T-helper 2 cell treated with Interferon-gamma antibody and Interleukin-4, amounts not matched to agents 5 μg/mL and 100 μg/mL, for 36 hours (primary cell): ENCODE data around the gene PIK3R1.

Source experiments
- DNase-seq: peaks from one replicate; pipeline ENCODE4 v3.0.0; 2021; ENCODE audit warnings: low spot score
- H3K27ac Mint-ChIP-seq: one replicate; pipeline ENCODE4 v1.8.0; 2021; ENCODE audit warnings: mild to moderate bottlenecking, mixed read lengths
- H3K27me3 Mint-ChIP-seq: one replicate; pipeline ENCODE4 v1.8.0; 2021; ENCODE audit warnings: low read depth, mixed read lengths
- H3K36me3 Mint-ChIP-seq: one replicate; pipeline ENCODE4 v1.8.0; 2021; ENCODE audit warnings: low read depth, mixed read lengths
- H3K4me1 Mint-ChIP-seq: one replicate; pipeline ENCODE4 v1.8.0; 2021; ENCODE audit warnings: low read depth, mixed read lengths
- H3K4me3 Mint-ChIP-seq: one replicate; pipeline ENCODE4 v1.8.0; 2022; ENCODE audit warnings: mild to moderate bottlenecking, moderate library complexity, mixed read lengths
- H3K9me3 Mint-ChIP-seq: one replicate; pipeline ENCODE4 v1.8.0; 2021; ENCODE audit warnings: mixed read lengths

Gene PIK3R1

GRCh38 chr5:68215898-68216244 is 315 bp downstream of the PIK3R1 start:
- DNase-seq: no peak
- Mint-ChIP-seq H3K27ac (peak overlapping the region; percentile 79), H3K9me3 (peaks cover 19% of the 10 kb centered on the region), H3K4me3 (peak overlapping the region; percentile 89), H3K4me1 (peaks cover 31% of the 10 kb centered on the region), H3K36me3 (peaks cover 22% of the 10 kb centered on the region), H3K27me3 (peaks cover 2% of the 10 kb centered on the region)

GRCh38 chr5:68216245-68217046 is 890 bp downstream of the PIK3R1 start:
- Mint-ChIP-seq H3K27me3 (peaks cover 2% of the 10 kb centered on the region), H3K9me3 (peaks cover 13% of the 10 kb centered on the region), H3K4me3 (peak overlapping the region; percentile 89), H3K4me1 (peaks cover 31% of the 10 kb centered on the region), H3K27ac (peak overlapping the region; percentile 89), H3K36me3 (peaks cover 22% of the 10 kb centered on the region)
- DNase-seq: peak; percentile 54

- Mint-ChIP-seq H3K4me1 (peaks cover 34% of the 10 kb centered on the region), H3K27me3 (peaks cover 2% of the 10 kb centered on the region), H3K4me3 (peak overlapping the region; percentile 89), H3K36me3 (peaks cover 25% of the 10 kb centered on the region), H3K9me3 (peaks cover 8% of the 10 kb centered on the region), H3K27ac (peak overlapping the region; percentile 89)
- no peak for DNase-seq
Measured at GRCh38 chr5:68217047-68217355, 1.4 kb downstream of the PIK3R1 start.

GRCh38 chr5:68217528-68217927 is 2.0 kb downstream of the PIK3R1 start:
- Mint-ChIP-seq H3K4me1 (peaks cover 39% of the 10 kb centered on the region), H3K27ac (peak overlapping the region; percentile 32), H3K27me3 (peaks cover 2% of the 10 kb centered on the region), H3K9me3 (peaks cover 4% of the 10 kb centered on the region), H3K4me3 (peak overlapping the region; percentile 89), H3K36me3 (peaks cover 28% of the 10 kb centered on the region)
- no peak for DNase-seq

- peaks cover 48% of the 10 kb centered on the region for H3K4me1 Mint-ChIP-seq
- peaks cover 37% of the 10 kb centered on the region for H3K36me3 Mint-ChIP-seq
- H3K27ac Mint-ChIP-seq: no peak overlapping the region
- no peak for DNase-seq
- H3K9me3 Mint-ChIP-seq: peaks cover 4% of the 10 kb centered on the region
- H3K4me3 Mint-ChIP-seq: no peak overlapping the region
- no peaks in the 10 kb centered on the region for H3K27me3 Mint-ChIP-seq
Measured at GRCh38 chr5:68219161-68219816, 3.7 kb downstream of the PIK3R1 start.

- H3K27me3 Mint-ChIP-seq: no peaks in the 10 kb centered on the region
Measured at GRCh38 chr5:68220260-68220659, 4.7 kb downstream of the PIK3R1 start.

GRCh38 chr5:68220914-68221313 is 5.4 kb downstream of the PIK3R1 start:
- Mint-ChIP-seq H3K9me3 (peaks cover 4% of the 10 kb centered on the region), H3K27ac (no peak overlapping the region), H3K4me3 (no peak overlapping the region), H3K36me3 (peaks cover 43% of the 10 kb centered on the region), H3K27me3 (no peaks in the 10 kb centered on the region), H3K4me1 (peaks cover 58% of the 10 kb centered on the region)
- DNase-seq: no peak

More at GRCh38 chr5:68220260-68220659, 4.7 kb downstream of the PIK3R1 start:
- no peak overlapping the region for H3K4me3 Mint-ChIP-seq
- DNase-seq: no peak
- no peak overlapping the region for H3K27ac Mint-ChIP-seq
- peaks cover 4% of the 10 kb centered on the region for H3K9me3 Mint-ChIP-seq
- H3K36me3 Mint-ChIP-seq: peaks cover 39% of the 10 kb centered on the region
- H3K4me1 Mint-ChIP-seq: peaks cover 52% of the 10 kb centered on the region

- no peak for DNase-seq
- no peaks in the 10 kb centered on the region for H3K27me3 Mint-ChIP-seq
- peaks cover 48% of the 10 kb centered on the region for H3K36me3 Mint-ChIP-seq
- H3K9me3 Mint-ChIP-seq: peaks cover 4% of the 10 kb centered on the region
- H3K4me3 Mint-ChIP-seq: no peak overlapping the region
- H3K4me1 Mint-ChIP-seq: peaks cover 62% of the 10 kb centered on the region
- no peak overlapping the region for H3K27ac Mint-ChIP-seq
Measured at GRCh38 chr5:68221488-68221887, 5.9 kb downstream of the PIK3R1 start.

- Mint-ChIP-seq H3K36me3 (peaks cover 50% of the 10 kb centered on the region), H3K27ac (no peak overlapping the region), H3K9me3 (peaks cover 4% of the 10 kb centered on the region), H3K4me1 (peaks cover 61% of the 10 kb centered on the region), H3K4me3 (no peak overlapping the region), H3K27me3 (no peaks in the 10 kb centered on the region)
- no peak for DNase-seq
Measured at GRCh38 chr5:68222310-68222709, 6.8 kb downstream of the PIK3R1 start.

- Mint-ChIP-seq H3K9me3 (peaks cover 4% of the 10 kb centered on the region), H3K27me3 (no peaks in the 10 kb centered on the region), H3K4me3 (no peak overlapping the region), H3K4me1 (peaks cover 59% of the 10 kb centered on the region), H3K36me3 (peaks cover 52% of the 10 kb centered on the region), H3K27ac (no peak overlapping the region)
- no peak for DNase-seq
Measured at GRCh38 chr5:68222824-68223354, 7.3 kb downstream of the PIK3R1 start.

- Mint-ChIP-seq H3K36me3 (peaks cover 57% of the 10 kb centered on the region), H3K27ac (no peak overlapping the region), H3K27me3 (no peaks in the 10 kb centered on the region), H3K4me1 (peaks cover 53% of the 10 kb centered on the region), H3K9me3 (peaks cover 4% of the 10 kb centered on the region), H3K4me3 (no peak overlapping the region)
- no peak for DNase-seq
Measured at GRCh38 chr5:68223904-68224303, 8.3 kb downstream of the PIK3R1 start.

- Mint-ChIP-seq H3K27me3 (no peaks in the 10 kb centered on the region), H3K4me3 (no peak overlapping the region), H3K36me3 (peaks cover 55% of the 10 kb centered on the region), H3K9me3 (peaks cover 4% of the 10 kb centered on the region), H3K27ac (no peak overlapping the region), H3K4me1 (peaks cover 51% of the 10 kb centered on the region)
- DNase-seq: no peak
Measured at GRCh38 chr5:68224509-68225187, 9.1 kb downstream of the PIK3R1 start.

- Mint-ChIP-seq H3K4me1 (peaks cover 55% of the 10 kb centered on the region), H3K4me3 (no peak overlapping the region), H3K36me3 (peaks cover 53% of the 10 kb centered on the region), H3K27me3 (no peaks in the 10 kb centered on the region), H3K27ac (no peak overlapping the region), H3K9me3 (peaks cover 3% of the 10 kb centered on the region)
- no peak for DNase-seq
Measured at GRCh38 chr5:68225188-68225910, 9.8 kb downstream of the PIK3R1 start.
